GM12872 (cell line): ENCODE data around the gene CCDC92.
A peak's percentile ranks its signal among the peaks of the same experiment; 100 is the strongest.

ENCODE experiments used
- TF ChIP-seq, protein P1 (sequence below): IDR thresholded peaks from 3 replicates; pipeline ENCODE4 v1.5.1; 2011; ENCODE audit warnings: low read depth, mild to moderate bottlenecking, low read length, moderate library complexity; ENCODE audit not compliant: insufficient read depth

Gene CCDC92

GRCh38 chr12:123940627-123940966, 32.0 kb downstream of the CCDC92 start:
- TF ChIP-seq, protein P1, sequence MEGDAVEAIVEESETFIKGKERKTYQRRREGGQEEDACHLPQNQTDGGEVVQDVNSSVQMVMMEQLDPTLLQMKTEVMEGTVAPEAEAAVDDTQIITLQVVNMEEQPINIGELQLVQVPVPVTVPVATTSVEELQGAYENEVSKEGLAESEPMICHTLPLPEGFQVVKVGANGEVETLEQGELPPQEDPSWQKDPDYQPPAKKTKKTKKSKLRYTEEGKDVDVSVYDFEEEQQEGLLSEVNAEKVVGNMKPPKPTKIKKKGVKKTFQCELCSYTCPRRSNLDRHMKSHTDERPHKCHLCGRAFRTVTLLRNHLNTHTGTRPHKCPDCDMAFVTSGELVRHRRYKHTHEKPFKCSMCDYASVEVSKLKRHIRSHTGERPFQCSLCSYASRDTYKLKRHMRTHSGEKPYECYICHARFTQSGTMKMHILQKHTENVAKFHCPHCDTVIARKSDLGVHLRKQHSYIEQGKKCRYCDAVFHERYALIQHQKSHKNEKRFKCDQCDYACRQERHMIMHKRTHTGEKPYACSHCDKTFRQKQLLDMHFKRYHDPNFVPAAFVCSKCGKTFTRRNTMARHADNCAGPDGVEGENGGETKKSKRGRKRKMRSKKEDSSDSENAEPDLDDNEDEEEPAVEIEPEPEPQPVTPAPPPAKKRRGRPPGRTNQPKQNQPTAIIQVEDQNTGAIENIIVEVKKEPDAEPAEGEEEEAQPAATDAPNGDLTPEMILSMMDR: no peak

- TF ChIP-seq, protein P1: no peak
Measured at GRCh38 chr12:123939716-123940626, 32.7 kb downstream of the CCDC92 start.

- TF ChIP-seq, protein P1: peak; percentile 54
Measured at GRCh38 chr12:123938679-123939480, 33.8 kb downstream of the CCDC92 start.

- TF ChIP-seq, protein P1: no peak
Measured at GRCh38 chr12:123937707-123938591, 34.7 kb downstream of the CCDC92 start.

GRCh38 chr12:123936956-123937706, 35.5 kb downstream of the CCDC92 start:
- TF ChIP-seq, protein P1: no peak

DNA sequence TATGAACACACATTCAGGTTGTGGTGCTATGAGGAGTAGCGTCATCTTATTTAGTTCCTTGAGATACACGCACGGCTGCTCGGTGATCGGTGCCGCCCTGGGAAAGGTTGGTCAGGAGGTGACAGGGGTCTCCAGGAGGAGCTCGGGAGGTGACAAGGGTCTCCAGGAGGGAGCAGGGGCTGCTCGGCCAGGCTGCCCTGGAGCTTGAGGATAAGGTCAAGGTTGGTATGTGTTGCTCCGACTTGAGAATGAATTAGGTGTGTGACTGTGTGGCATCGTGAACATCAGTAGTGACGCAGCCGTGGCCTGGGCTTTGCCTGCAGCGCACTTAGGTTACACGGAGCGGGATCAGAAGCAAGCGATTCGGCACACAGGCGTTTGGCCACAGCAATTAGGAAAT, 36.2 kb downstream of the CCDC92 start:
- TF ChIP-seq, protein P1: no peak
